Measurements from ENCODE around the gene RACGAP1. TPM values are rescaled to one million over a fixed set of nuclear protein-coding genes. Genes with fewer than 3 reads are reported as not detected.

Gene RACGAP1
- total and polyA plus RNA-seq, 2 donors (not counting 1 experiment from before 2014, with no cell fraction given), result 4.1 to 14.2 TPM

- ATAC-seq (ENCODE audit: low read depth), result no peak
- POLR2A ChIA-PET, result interaction anchor here (0.5 kb wide), 1 partner anchor 42 kb away, joined by 3 read pairs; no protein-coding TSS in a partner anchor
- no peak overlapping the region for H3K27ac Mint-ChIP-seq
These were observed 47.1 kb upstream of the RACGAP1 start for GRCh38 chr12:50072198-50072907.

More at GRCh38 chr12:50072198-50072907, 47.1 kb upstream of the RACGAP1 start:
- Histone ChIP-seq H3K9me3 (ENCODE audit: control extremely low read depth in 1 of 3, control insufficient read depth in 2 of 3, insufficient read depth in 1 of 3, low read length in 2 of 3) (no peaks in the 10 kb centered on the region), H3K9ac (ENCODE audit: low read length) (no peak overlapping the region), H3K4me3 (ENCODE audit: control extremely low read depth in 1 of 5, extremely low read depth in 1 of 5, insufficient read depth in 1 of 5, low read depth in 2 of 5, low read length in 4 of 5) (no peak overlapping the region), H3K27ac (ENCODE audit: low read length in 2 of 2) (no peak overlapping the region), H3K4me1 (ENCODE audit: control insufficient read depth in 2 of 2, insufficient read depth in 2 of 2, low read length in 2 of 2) (peaks cover 0 to 12% of the 10 kb centered on the region in 2 donors), H3K4me2 (replicated peaks; ENCODE audit: low read depth, low read length, poor library complexity, severe bottlenecking) (no peak overlapping the region), H3K36me3 (replicated peaks in 1 of 2; ENCODE audit: control extremely low read depth in 1 of 2, control insufficient read depth in 1 of 2, extremely low read depth in 1 of 2, insufficient read depth in 2 of 2, low read length in 1 of 2) (no peaks in the 10 kb centered on the region), H3K27me3 (replicated peaks in 1 of 4; ENCODE audit: control extremely low read depth in 1 of 4, control insufficient read depth in 3 of 4, insufficient read depth in 4 of 4, low read length in 3 of 4) (no peaks in the 10 kb centered on the region), H2AFZ (ENCODE audit: insufficient read depth, low read depth, low read length, poor library complexity, severe bottlenecking) (no peak overlapping the region), H4K20me1 (ENCODE audit: control insufficient read depth, insufficient read depth, low read length, poor library complexity, severe bottlenecking) (no peaks in the 10 kb centered on the region), H3K79me2 (ENCODE audit: control insufficient read depth, insufficient read depth, low read length) (no peaks in the 10 kb centered on the region)
- no peak overlapping the region for H3K4me3 Mint-ChIP-seq
- WGBS (ENCODE audit: insufficient coverage), result 64% methylated on average over 8 of the region's 10 CpGs
- peaks cover 4% of the 10 kb centered on the region for H3K4me1 Mint-ChIP-seq
- CTCF ChIA-PET, result interaction anchor here (1.2 to 15.9 kb wide), 7 partner anchors 11 to 137 kb away, joined by 3 to 343 read pairs (median 36); partner anchors contain the start of genes CERS5 and SMARCD1
- H3K9me3 Mint-ChIP-seq (ENCODE audit: insufficient read depth), result no peaks in the 10 kb centered on the region
- no peak for DNase-seq
- intact Hi-C loops (cut with micrococcal nuclease), result no loop called here
- TF ChIP-seq EZH2 (IDR thresholded peaks at IDR 0.05; ENCODE audit: borderline replicate concordance, insufficient read depth, low read depth, low read length, poor library complexity, severe bottlenecking) (no peak), CTCF (IDR thresholded peaks at IDR 0.05) (no peak)
- H3K27me3 Mint-ChIP-seq, result peaks cover 9% of the 10 kb centered on the region

Data from B cell (primary cell).